HepG2 (cell line): Measurements from ENCODE around the gene LRIG1. TPM values are rescaled to one million over a fixed set of nuclear protein-coding genes. Genes with fewer than 3 reads are reported as not detected.

Experiments
- ATAC-seq: fragments of 200-7000 bp; cut with Tn5 transposase; 3 replicates; pipeline ENCODE4 v1.9.1; 2020; ENCODE audit warnings: mild to moderate bottlenecking, moderate library complexity
- BruUV-seq: library from RNA; stranded (reverse); fragments of 400-500 nt; replicated peaks from 2 replicates; lab custom pipeline; 2021; lab: Mats Ljungman, UMichigan
- CTCF ChIA-PET: fragments of 300-600 bp; formaldehyde crosslinking; extraction: SDS; loops from one replicate; lab custom pipeline; 2021; ENCODE audit warnings: low total read pairs, inconsistent platforms, low intra/inter-chr PET ratio; lab: Yijun Ruan, JAX
- POLR2A ChIA-PET: fragments of 350-600 bp; sonication (Branson Sonifier 250); formaldehyde crosslinking; loops from one replicate; lab custom pipeline; 2020; ENCODE audit warnings: antibody characterized with exemption, inconsistent platforms; lab: Yijun Ruan, JAX
- DNase-seq: peaks from one replicate; pipeline ENCODE4 v3.0.0-alpha.2; 2015; ENCODE audit warnings: low spot score
- FAIRE-seq: peaks from 3 replicates; lab custom pipeline; 2011; peaks lifted over from hg19 to GRCh38; lab: Jason Lieb, UNC
- H2AFZ ChIP-seq: one replicate; pipeline ENCODE4 v1.6.1; 2011; ENCODE audit warnings: low read length, inconsistent platforms
- H3K27ac ChIP-seq: fragments of 300-600 bp; 3 replicates; pipeline ENCODE4 v1.8.0; 2011; ENCODE audit warnings: mixed run types, mild to moderate bottlenecking, mixed read lengths, low read length, inconsistent platforms; ENCODE audit not compliant: insufficient read depth; ENCODE audit errors: extremely low read length
- H3K27me3 ChIP-seq, 2 experiments: fragments of 200-600 bp in 1 of 2; 2 replicates in 1 of 2; 3 replicates in 1 of 2; pipeline versions ENCODE4 v1.6.0 to v1.8.0; 2011; ENCODE audit warnings: low read length in 2 of 2, mild to moderate bottlenecking in 2 of 2, moderate library complexity in 2 of 2, inconsistent platforms in 1 of 2; ENCODE audit not compliant: insufficient read depth in 2 of 2, control insufficient read depth in 1 of 2
- H3K36me3 ChIP-seq, 2 experiments: fragments of 200-600 bp in 1 of 2; replicated peaks in 1 of 2; 2 replicates in 1 of 2; 3 replicates in 1 of 2; pipeline versions ENCODE4 v1.5.1 to v1.8.0; 2011; ENCODE audit warnings: low read length in 2 of 2, inconsistent platforms in 1 of 2; ENCODE audit not compliant: insufficient read depth in 2 of 2, control insufficient read depth in 1 of 2
- H3K4me1 ChIP-seq: 2 replicates; pipeline ENCODE4 v1.5.1; 2012; ENCODE audit warnings: low read length, inconsistent platforms; ENCODE audit not compliant: insufficient read depth
- H3K4me2 ChIP-seq: 2 replicates; pipeline ENCODE4 v1.6.0; 2011; ENCODE audit warnings: low read depth, low read length, inconsistent platforms
- H3K4me3 ChIP-seq, 3 experiments: fragments of 200-600 bp in 1 of 3; sonication (generic), shearing (Covaris generic) in 1 of 3; replicated peaks in 1 of 3; 2 replicates each; pipeline ENCODE4 v1.5.1; 2011 to 2016; ENCODE audit warnings: low read length in 3 of 3, inconsistent platforms in 2 of 3, low read depth in 2 of 3, mild to moderate bottlenecking in 2 of 3, control low read depth in 1 of 3, mixed read lengths in 1 of 3; ENCODE audit not compliant: insufficient read depth in 1 of 3
- H3K79me2 ChIP-seq: one replicate; pipeline ENCODE4 v1.6.1; 2011; ENCODE audit warnings: low read length, inconsistent platforms; ENCODE audit not compliant: insufficient read depth
- H3K9ac ChIP-seq: 2 replicates; pipeline ENCODE4 v1.6.0; 2011; ENCODE audit warnings: mild to moderate bottlenecking, low read depth, low read length, inconsistent platforms; ENCODE audit not compliant: insufficient read depth
- H3K9me3 ChIP-seq: 2 replicates; pipeline ENCODE4 v1.5.1; 2012; ENCODE audit warnings: mild to moderate bottlenecking, low read length
- H4K20me1 ChIP-seq: 2 replicates; pipeline ENCODE4 v1.6.0; 2011; ENCODE audit warnings: inconsistent platforms, mild to moderate bottlenecking, low read length, moderate library complexity; ENCODE audit not compliant: insufficient read depth
- CHD2 ChIP-seq: IDR thresholded peaks from 2 replicates; pipeline ENCODE4 v1.6.1; 2011; ENCODE audit warnings: low read depth, low read length, improper control_type of control experiment
- GFI1 ChIP-seq: sonication (generic); formaldehyde crosslinking; IDR thresholded peaks from 2 replicates; pipeline ENCODE4 v1.5.0; 2020; ENCODE audit warnings: missing genetic modification reagents, mild to moderate bottlenecking, borderline replicate concordance
- YEATS4 ChIP-seq: sonication (generic); formaldehyde crosslinking; IDR thresholded peaks from 2 replicates; pipeline ENCODE4 v1.4.0; 2020; ENCODE audit warnings: missing genetic modification reagents, borderline replicate concordance
- ZNF7 ChIP-seq: IDR thresholded peaks from 2 replicates; pipeline ENCODE4 v1.6.1; 2016; ENCODE audit warnings: missing biosample characterization, missing genetic modification reagents
- ZSCAN20 ChIP-seq: sonication (generic); formaldehyde crosslinking; IDR thresholded peaks from 2 replicates; pipeline ENCODE4 v1.4.0; 2020; ENCODE audit warnings: missing genetic modification reagents, mild to moderate bottlenecking, borderline replicate concordance
- WGBS: methylation state at CpG from one replicate; pipeline ENCODE4 v1.1.6; 2017; ENCODE audit warnings: low lambda C conversion rate; 5-methylcytosine and 5-hydroxymethylcytosine counted together
- in situ Hi-C: cut with HindIII; loops from 2 replicates; pipeline ENCODE4 v1.10.0; 2017; ENCODE audit warnings: low pct_unique_long_range_greater_than_20kb; ENCODE audit not compliant: extremely low pct_ligation_motif_present
- intact Hi-C: fragments of 100-400 bp; cut with micrococcal nuclease; formaldehyde crosslinking; loops from one replicate; pipeline ENCODE4 v1.10.0; 2022; ENCODE audit not compliant: unreplicated experiment
- polyA plus RNA-seq, 8 experiments: library from polyadenylated mRNA; depleted of rRNA in 3 of 8; stranded (reverse) in 7 of 8; unstranded in 1 of 8; fragments of >200 nt; fragmentation: Illumina TruSeq in 4 of 8; extraction: Trizol in 4 of 8; gene quantifications; 2 replicates each; pipeline versions ENCODE4 v1.2.1 to v1.2.3, GENCODE V29; 2011 to 2016; ENCODE audit warnings: low read depth in 4 of 8, missing spikeins in 1 of 8, mixed read lengths in 1 of 8; ENCODE audit not compliant: insufficient read depth in 1 of 8
- total RNA-seq, 5 experiments: library from RNA; depleted of rRNA; stranded (reverse); fragments of >200 nt; fragmentation: Illumina TruSeq; extraction: Trizol; gene quantifications; 2 replicates each; pipeline ENCODE4 v1.2.3, GENCODE V29; 2016; ENCODE audit warnings: low read depth in 1 of 5
- TF ChIP-seq, protein P1 (sequence below): sonication (generic); formaldehyde crosslinking; IDR thresholded peaks from 2 replicates; pipeline ENCODE4 v1.8.0; 2023; ENCODE audit warnings: mild to moderate bottlenecking, missing genetic modification reagents

Gene LRIG1
- total and polyA plus RNA-seq, 2 of the 13 experiments (the other 11 are each of a cell fraction or from before 2014, with no cell fraction given), result 17.8 to 24.8 TPM

DNA sequence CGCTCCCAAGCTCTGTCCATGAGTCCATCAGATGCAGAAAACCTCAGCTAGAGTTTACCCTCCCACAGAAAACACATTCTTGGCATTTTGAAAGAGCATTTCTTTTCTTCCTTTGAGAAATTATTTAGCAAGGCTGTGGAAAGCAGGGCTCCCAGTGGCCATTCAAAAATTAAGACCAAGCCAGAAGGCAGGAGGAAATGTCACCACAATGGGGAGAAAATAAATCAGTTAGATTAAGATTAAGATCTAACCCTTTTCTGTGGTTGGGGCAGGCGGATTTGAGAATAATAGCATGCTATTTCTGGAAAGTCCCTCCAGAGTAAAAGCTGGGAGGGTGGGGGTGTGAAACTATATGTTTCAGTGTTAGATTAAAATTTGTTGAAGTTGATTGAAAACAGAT, 20.2 kb downstream of the LRIG1 start (continued):
- TF ChIP-seq YEATS4, result 0 out of 2 replicates have a peak, but pooled peaks have one; percentile 12

DNA sequence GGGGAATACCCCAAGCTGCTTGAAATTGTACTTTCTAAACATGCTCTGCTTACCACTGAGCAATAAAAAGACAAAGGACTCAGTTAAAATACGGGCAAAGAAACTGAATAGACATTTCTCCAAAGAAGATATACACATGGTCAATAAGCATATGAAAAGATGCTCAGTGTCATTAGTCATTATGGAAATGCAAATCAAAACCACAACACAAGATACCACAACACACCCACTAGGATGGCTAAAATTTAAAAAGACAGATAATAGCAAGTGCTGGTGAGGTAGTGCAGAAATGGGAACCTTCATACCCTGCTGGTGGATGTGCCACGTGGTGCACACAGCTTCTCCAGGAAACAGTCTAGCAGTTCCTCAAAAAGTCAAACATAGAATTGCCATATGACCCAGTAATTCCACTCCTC, 21.3 kb downstream of the LRIG1 start:
- Histone ChIP-seq H3K36me3 (no peaks in the 10 kb centered on the region), H3K27ac (peak overlapping the region; percentile 99), H3K9ac (no peak overlapping the region), H3K79me2 (peaks cover 87% of the 10 kb centered on the region), H4K20me1 (no peaks in the 10 kb centered on the region), H2AFZ (no peak overlapping the region), H3K4me3 (no peak overlapping the region), H3K27me3 (no peaks in the 10 kb centered on the region), H3K4me2 (no peak overlapping the region), H3K4me1 (peaks cover 98% of the 10 kb centered on the region), H3K9me3 (no peaks in the 10 kb centered on the region)
- BruUV-seq, result no TSS peak
- WGBS, result 99% methylated on average over 2 of the region's 2 CpGs
- CTCF ChIA-PET, result no interaction called here
- DNase-seq, result no peak
- no peak for ATAC-seq
- TF ChIP-seq ZNF7 (CRISPR knock-in tag), result peak; percentile 84
- TF ChIP-seq CHD2, result no peak
- intact Hi-C loops, result no loop called here
- FAIRE-seq, result no peak
- POLR2A ChIA-PET, result interaction anchor here (1.2 to 7.6 kb wide), 4 partner anchors 11 to 20 kb away, joined by 3 to 115 read pairs (median 12); no protein-coding TSS in a partner anchor
- in situ Hi-C loops, result no loop called here

DNA sequence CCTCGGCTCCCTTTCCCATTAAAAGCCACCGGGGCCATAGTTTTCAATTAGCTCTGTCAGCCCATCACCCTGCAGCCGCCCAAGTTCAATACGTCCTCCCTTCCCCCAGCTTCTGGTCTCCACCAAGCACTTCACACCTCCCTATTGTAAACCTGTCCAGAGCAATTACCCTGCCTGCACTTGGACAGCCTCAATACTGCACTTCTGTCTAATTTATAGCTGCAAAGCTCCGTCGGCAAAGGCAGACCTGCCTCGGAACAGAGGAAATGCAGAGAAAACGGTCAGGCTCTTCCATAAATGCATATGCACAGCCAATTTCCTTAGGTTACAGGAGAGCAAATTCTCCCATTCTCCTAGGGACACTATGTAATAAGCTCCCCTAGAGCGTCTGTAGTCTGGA, 21.9 kb downstream of the LRIG1 start:
- CTCF ChIA-PET, result no interaction called here
- peaks cover 85% of the 10 kb centered on the region for H3K79me2 ChIP-seq
- no peak for FAIRE-seq

More for the DNA sequence above, 21.9 kb downstream of the LRIG1 start:
- in situ Hi-C loops (no loop called here), intact Hi-C loops (no loop called here)
- H4K20me1 ChIP-seq, result no peaks in the 10 kb centered on the region
- no peaks in the 10 kb centered on the region for H3K27me3 ChIP-seq
- POLR2A ChIA-PET, result interaction anchor here (1.2 to 7.6 kb wide), 3 partner anchors 10 to 20 kb away, joined by 3 to 115 read pairs (median 20); no protein-coding TSS in a partner anchor
- TF ChIP-seq, protein P1, sequence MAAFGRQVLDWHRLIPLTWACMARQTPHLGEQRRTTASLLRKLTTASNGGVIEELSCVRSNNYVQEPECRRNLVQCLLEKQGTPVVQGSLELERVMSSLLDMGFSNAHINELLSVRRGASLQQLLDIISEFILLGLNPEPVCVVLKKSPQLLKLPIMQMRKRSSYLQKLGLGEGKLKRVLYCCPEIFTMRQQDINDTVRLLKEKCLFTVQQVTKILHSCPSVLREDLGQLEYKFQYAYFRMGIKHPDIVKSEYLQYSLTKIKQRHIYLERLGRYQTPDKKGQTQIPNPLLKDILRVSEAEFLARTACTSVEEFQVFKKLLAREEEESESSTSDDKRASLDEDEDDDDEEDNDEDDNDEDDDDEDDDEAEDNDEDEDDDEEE (CRISPR knock-in tag), result 0 out of 2 replicates have a peak, but pooled peaks have one; percentile 39
- no peak for TF ChIP-seq ZSCAN20 (CRISPR knock-in tag)
- 0 out of 2 replicates have a peak, but pooled peaks have one; percentile 19 for TF ChIP-seq GFI1 (CRISPR knock-in tag)
- no peak overlapping the region for H3K9ac ChIP-seq
- DNase-seq (no peak), ATAC-seq (no peak)
- no TSS peak for BruUV-seq
- peak overlapping the region; percentile 99 for H3K27ac ChIP-seq
- H3K36me3 ChIP-seq, result no peaks in the 10 kb centered on the region
- H3K4me3 ChIP-seq, result no peak overlapping the region
- WGBS, result 94% methylated on average over 9 of the region's 9 CpGs
- no peak overlapping the region for H3K4me2 ChIP-seq
- no peaks in the 10 kb centered on the region for H3K9me3 ChIP-seq
- peaks cover 98% of the 10 kb centered on the region for H3K4me1 ChIP-seq
- H2AFZ ChIP-seq, result no peak overlapping the region
